ENCODE measurements around the gene AQP1. TPM values are rescaled to one million over a fixed set of nuclear protein-coding genes. Genes with fewer than 3 reads are reported as not detected.

Gene AQP1
- total and polyA plus RNA-seq, 5 donors from 2014 or later: 0.20 TPM; not detected in 4

DNA sequence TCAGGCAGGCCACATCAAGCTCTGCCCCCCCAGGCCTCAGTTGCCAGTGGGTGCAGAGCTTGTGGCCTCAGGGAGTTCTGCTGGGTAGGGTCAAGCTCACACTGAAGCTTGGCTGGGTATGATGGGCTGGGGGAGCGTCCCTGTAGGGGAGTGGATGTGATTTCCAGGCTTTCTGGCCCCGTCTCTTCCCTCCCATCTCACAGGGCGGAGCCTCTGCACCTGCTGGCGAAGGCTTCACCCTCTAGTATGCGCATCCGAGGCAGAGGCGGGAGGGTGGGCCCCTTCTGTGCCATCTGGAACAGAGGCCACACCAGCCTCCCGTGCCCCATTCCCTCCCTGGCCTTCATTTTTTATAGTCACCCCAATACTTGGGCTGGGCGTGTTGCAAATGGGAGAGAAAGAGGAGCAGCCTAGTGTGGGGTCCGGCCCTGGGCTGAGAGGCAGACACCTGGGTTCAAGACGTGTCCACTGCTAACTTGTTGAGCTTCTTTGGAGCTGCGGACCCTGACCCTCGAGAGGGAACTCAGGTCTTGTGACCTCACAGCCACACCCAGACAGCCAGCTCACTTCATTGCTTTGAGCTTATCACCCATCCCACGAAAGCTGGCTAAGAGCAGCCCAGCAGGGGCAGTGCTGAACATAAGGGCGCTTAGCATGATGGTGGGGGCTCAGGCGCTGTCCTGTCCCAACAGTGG, 2.3 kb downstream of the AQP1 start:
- no peaks in the 10 kb centered on the region for H3K27me3 Mint-ChIP-seq
- H3K9me3 ChIP-seq (ENCODE audit: control insufficient read depth in 2 of 2, low read length in 2 of 2): no peaks in the 10 kb centered on the region
- no peak overlapping the region for H3K4me3 ChIP-seq (ENCODE audit: low read depth, low read length)
- DNase-seq (no peak), ATAC-seq (ENCODE audit: low read depth in 2 of 2) (no peak)
- no peak overlapping the region for H3K27ac ChIP-seq (ENCODE audit: insufficient read depth, low read length, poor library complexity, severe bottlenecking)
- H3K27ac Mint-ChIP-seq: no peak overlapping the region
- H3K27me3 ChIP-seq (ENCODE audit: control insufficient read depth, insufficient read depth, low read length): no peaks in the 10 kb centered on the region
- no peaks in the 10 kb centered on the region for H3K4me1 Mint-ChIP-seq
- H3K4me1 ChIP-seq (ENCODE audit: control insufficient read depth, insufficient read depth, low read length, poor library complexity, severe bottlenecking): no peaks in the 10 kb centered on the region
- H3K9me3 Mint-ChIP-seq: no peaks in the 10 kb centered on the region
- no peak overlapping the region for H3K4me3 Mint-ChIP-seq
- H3K36me3 Mint-ChIP-seq: no peaks in the 10 kb centered on the region
- no peaks in the 10 kb centered on the region for H3K36me3 ChIP-seq (ENCODE audit: control insufficient read depth, insufficient read depth, low read length)

DNA sequence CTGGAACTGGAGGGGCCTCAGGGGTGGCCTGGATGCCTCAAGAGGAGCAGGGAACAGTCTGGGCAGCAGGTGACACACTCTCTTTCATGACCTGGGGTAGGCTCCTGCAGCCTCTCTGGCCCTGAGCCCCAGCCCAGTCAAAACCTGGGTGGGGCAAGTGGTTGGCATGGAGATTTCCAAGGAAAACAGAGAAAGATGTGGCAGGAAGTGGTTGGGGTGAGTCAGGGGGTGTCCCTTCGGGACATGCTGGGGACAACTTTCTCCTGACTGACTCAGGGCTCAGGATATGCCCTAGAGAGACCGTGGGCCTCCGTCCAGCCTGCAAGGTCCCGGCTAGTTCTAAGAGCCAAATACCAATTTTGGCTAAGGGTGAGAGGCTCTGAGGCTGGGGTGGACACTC, 2.9 kb downstream of the AQP1 start:
- H3K4me3 ChIP-seq (ENCODE audit: low read depth, low read length): no peak overlapping the region
- no peak overlapping the region for H3K27ac ChIP-seq (ENCODE audit: insufficient read depth, low read length, poor library complexity, severe bottlenecking)
- ATAC-seq (ENCODE audit: low read depth in 2 of 2): no peak
- H3K4me3 Mint-ChIP-seq: no peak overlapping the region
- H3K4me1 ChIP-seq (ENCODE audit: control insufficient read depth, insufficient read depth, low read length, poor library complexity, severe bottlenecking): no peaks in the 10 kb centered on the region
- H3K36me3 Mint-ChIP-seq: no peaks in the 10 kb centered on the region
- no peaks in the 10 kb centered on the region for H3K4me1 Mint-ChIP-seq
- no peaks in the 10 kb centered on the region for H3K36me3 ChIP-seq (ENCODE audit: control insufficient read depth, insufficient read depth, low read length)
- no peak for DNase-seq
- no peak overlapping the region for H3K27ac Mint-ChIP-seq
- H3K27me3 Mint-ChIP-seq: no peaks in the 10 kb centered on the region
- H3K9me3 ChIP-seq (ENCODE audit: control insufficient read depth in 2 of 2, low read length in 2 of 2): no peaks in the 10 kb centered on the region
- H3K9me3 Mint-ChIP-seq: no peaks in the 10 kb centered on the region
- no peaks in the 10 kb centered on the region for H3K27me3 ChIP-seq (ENCODE audit: control insufficient read depth, insufficient read depth, low read length)

DNA sequence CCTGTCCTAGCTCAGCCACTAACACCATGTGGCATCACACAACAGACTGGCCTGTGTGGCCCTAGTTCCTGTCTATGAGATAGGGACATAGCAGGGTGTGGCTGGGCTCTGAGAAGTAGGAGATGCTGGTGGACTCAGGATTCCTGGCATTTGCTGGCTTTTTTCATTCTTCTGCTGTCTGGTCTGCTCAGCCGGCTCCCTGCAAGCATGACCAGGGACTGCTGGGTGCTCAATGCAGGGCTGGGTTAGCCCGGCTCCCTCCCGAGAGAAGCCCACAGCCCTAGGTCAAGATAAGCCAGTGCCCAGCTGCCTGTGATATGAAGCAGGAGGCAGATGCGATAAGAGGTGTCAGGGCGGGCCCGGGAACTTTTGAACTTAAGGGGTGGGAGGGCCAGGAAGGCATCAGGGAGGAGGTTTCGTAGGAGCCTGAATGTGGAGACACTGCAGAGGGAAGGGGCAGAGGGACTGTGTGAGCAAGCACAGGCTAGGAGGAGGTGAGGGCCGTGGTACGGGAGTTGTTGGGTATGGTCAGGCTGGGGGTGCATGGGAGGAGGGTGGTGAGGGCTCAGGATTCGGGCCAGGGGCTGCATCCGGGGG, 3.5 kb downstream of the AQP1 start:
- Histone ChIP-seq H3K9me3 (ENCODE audit: control insufficient read depth in 2 of 2, low read length in 2 of 2) (no peaks in the 10 kb centered on the region), H3K4me1 (ENCODE audit: control insufficient read depth, insufficient read depth, low read length, poor library complexity, severe bottlenecking) (no peaks in the 10 kb centered on the region), H3K36me3 (ENCODE audit: control insufficient read depth, insufficient read depth, low read length) (no peaks in the 10 kb centered on the region), H3K27me3 (ENCODE audit: control insufficient read depth, insufficient read depth, low read length) (no peaks in the 10 kb centered on the region), H3K4me3 (ENCODE audit: low read depth, low read length) (no peak overlapping the region), H3K27ac (ENCODE audit: insufficient read depth, low read length, poor library complexity, severe bottlenecking) (no peak overlapping the region)
- H3K4me3 Mint-ChIP-seq: no peak overlapping the region
- no peaks in the 10 kb centered on the region for H3K4me1 Mint-ChIP-seq
- ATAC-seq (ENCODE audit: low read depth in 2 of 2) (no peak), DNase-seq (no peak)
- no peaks in the 10 kb centered on the region for H3K27me3 Mint-ChIP-seq
- no peaks in the 10 kb centered on the region for H3K9me3 Mint-ChIP-seq
- no peak overlapping the region for H3K27ac Mint-ChIP-seq
- H3K36me3 Mint-ChIP-seq: no peaks in the 10 kb centered on the region

DNA sequence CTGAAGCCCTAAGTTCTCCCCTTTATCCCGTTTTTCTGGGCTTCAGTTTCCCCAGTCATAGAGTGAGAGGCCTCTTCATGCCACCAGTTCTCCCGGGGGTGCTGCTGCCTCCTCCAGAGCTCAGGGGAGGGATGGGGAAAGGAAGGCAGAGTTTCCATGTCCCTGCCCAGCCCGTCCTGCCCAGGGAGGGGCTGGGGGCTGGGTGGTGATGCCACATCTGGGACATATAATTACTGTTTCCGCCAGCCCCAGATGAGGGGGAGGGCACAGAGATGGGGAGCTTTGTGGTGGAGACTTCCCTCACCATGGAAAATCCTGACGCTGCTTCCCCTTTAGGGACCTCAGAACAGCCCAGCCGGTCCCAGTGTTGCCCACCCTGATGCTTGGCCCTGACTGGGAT, 4.1 kb downstream of the AQP1 start:
- Histone ChIP-seq H3K4me3 (ENCODE audit: low read depth, low read length) (no peak overlapping the region), H3K4me1 (ENCODE audit: control insufficient read depth, insufficient read depth, low read length, poor library complexity, severe bottlenecking) (no peaks in the 10 kb centered on the region), H3K36me3 (ENCODE audit: control insufficient read depth, insufficient read depth, low read length) (no peaks in the 10 kb centered on the region), H3K9me3 (ENCODE audit: control insufficient read depth in 2 of 2, low read length in 2 of 2) (no peaks in the 10 kb centered on the region), H3K27me3 (ENCODE audit: control insufficient read depth, insufficient read depth, low read length) (no peaks in the 10 kb centered on the region), H3K27ac (ENCODE audit: insufficient read depth, low read length, poor library complexity, severe bottlenecking) (no peak overlapping the region)
- Mint-ChIP-seq H3K4me3 (no peak overlapping the region), H3K27me3 (no peaks in the 10 kb centered on the region), H3K27ac (no peak overlapping the region), H3K4me1 (no peaks in the 10 kb centered on the region), H3K36me3 (no peaks in the 10 kb centered on the region), H3K9me3 (no peaks in the 10 kb centered on the region)
- DNase-seq (no peak), ATAC-seq (ENCODE audit: low read depth in 2 of 2) (no peak)

DNA sequence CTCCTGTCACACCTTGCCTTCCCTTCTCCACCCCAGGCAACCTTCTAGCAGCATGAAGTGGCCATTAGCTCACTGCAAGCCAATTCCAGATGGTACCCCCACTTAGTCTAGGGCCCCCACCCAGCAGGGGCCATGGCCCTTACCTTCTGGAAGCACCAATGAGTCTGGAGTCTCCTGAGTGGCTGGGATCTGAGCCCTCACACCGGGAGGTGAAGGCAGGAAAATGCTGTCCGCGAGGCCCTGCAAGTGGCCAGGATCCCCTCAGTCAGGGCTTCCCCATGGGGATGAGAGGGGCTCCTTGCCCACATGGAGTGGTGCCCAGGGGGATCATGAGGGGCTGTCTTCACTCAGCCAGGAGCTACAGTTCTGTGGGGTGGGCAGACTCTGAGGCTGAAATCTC, 4.6 kb downstream of the AQP1 start:
- Mint-ChIP-seq H3K4me1 (no peaks in the 10 kb centered on the region), H3K4me3 (no peak overlapping the region), H3K27me3 (no peaks in the 10 kb centered on the region), H3K9me3 (no peaks in the 10 kb centered on the region), H3K27ac (no peak overlapping the region), H3K36me3 (no peaks in the 10 kb centered on the region)
- no peak overlapping the region for H3K4me3 ChIP-seq (ENCODE audit: low read depth, low read length)
- no peaks in the 10 kb centered on the region for H3K36me3 ChIP-seq (ENCODE audit: control insufficient read depth, insufficient read depth, low read length)
- no peaks in the 10 kb centered on the region for H3K27me3 ChIP-seq (ENCODE audit: control insufficient read depth, insufficient read depth, low read length)
- ATAC-seq (ENCODE audit: low read depth in 2 of 2): no peak
- no peak for DNase-seq
- no peaks in the 10 kb centered on the region for H3K4me1 ChIP-seq (ENCODE audit: control insufficient read depth, insufficient read depth, low read length, poor library complexity, severe bottlenecking)
- no peak overlapping the region for H3K27ac ChIP-seq (ENCODE audit: insufficient read depth, low read length, poor library complexity, severe bottlenecking)
- no peaks in the 10 kb centered on the region for H3K9me3 ChIP-seq (ENCODE audit: control insufficient read depth in 2 of 2, low read length in 2 of 2)

DNA sequence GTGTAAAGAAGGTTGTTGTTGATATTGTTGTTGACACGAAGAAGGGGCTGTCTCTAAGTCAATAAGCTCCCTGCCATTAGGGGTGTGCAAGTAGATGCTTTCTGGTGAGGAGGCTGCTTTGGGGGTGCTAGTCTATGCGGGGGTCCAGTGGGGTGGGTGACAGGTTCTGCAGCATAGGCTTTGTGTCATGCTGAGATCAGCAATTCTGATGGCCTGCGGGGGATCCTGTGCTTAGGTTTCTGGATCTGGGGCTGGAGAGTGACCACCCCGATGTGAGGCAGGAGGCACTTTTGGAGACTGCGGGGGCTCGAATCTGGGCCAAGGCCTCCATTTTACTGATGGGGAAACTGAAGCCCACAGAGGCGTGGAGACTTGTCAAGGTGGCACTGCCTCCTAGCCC, 5.1 kb downstream of the AQP1 start:
- H3K9me3 ChIP-seq (ENCODE audit: control insufficient read depth in 2 of 2, low read length in 2 of 2): no peaks in the 10 kb centered on the region
- Mint-ChIP-seq H3K4me3 (no peak overlapping the region), H3K4me1 (no peaks in the 10 kb centered on the region), H3K27me3 (no peaks in the 10 kb centered on the region), H3K36me3 (no peaks in the 10 kb centered on the region), H3K27ac (no peak overlapping the region), H3K9me3 (no peaks in the 10 kb centered on the region)
- DNase-seq: no peak
- no peak overlapping the region for H3K4me3 ChIP-seq (ENCODE audit: low read depth, low read length)
- no peaks in the 10 kb centered on the region for H3K36me3 ChIP-seq (ENCODE audit: control insufficient read depth, insufficient read depth, low read length)
- H3K27me3 ChIP-seq (ENCODE audit: control insufficient read depth, insufficient read depth, low read length): no peaks in the 10 kb centered on the region
- ATAC-seq (ENCODE audit: low read depth in 2 of 2): no peak
- no peak overlapping the region for H3K27ac ChIP-seq (ENCODE audit: insufficient read depth, low read length, poor library complexity, severe bottlenecking)
- no peaks in the 10 kb centered on the region for H3K4me1 ChIP-seq (ENCODE audit: control insufficient read depth, insufficient read depth, low read length, poor library complexity, severe bottlenecking)

DNA sequence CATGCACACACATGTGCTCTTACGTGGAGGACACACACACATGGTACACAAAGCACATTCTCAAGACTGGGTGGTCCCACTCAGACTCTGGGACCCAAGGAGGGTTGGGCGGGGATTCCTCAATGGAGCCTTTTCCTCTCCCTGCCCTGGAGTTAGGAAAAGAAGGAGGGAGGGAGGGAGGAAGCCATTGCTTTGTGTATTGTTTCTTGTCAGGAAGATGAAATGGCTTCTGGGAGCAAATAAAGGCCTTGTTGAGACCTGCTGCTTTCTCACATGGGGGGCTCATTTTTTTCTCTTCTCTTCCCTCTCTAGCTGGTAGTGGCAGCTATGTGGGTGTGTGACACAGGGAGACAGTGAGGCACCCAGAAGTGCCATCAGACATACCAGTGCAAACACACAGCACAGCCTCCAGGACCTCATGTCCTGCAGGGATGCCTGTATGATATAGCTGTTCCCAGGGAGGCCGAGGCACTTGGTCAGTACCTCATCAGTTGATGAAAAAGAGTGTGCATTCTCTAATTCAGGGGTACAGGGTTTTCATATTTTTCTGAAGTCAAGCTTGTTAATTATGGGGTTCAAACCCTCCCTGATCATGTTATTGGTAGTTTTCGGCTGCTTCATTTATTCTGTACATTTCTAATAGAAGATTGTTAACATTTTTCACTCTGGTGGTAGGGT, 5.7 kb downstream of the AQP1 start:
- Mint-ChIP-seq H3K4me1 (no peaks in the 10 kb centered on the region), H3K27ac (no peak overlapping the region), H3K4me3 (no peak overlapping the region), H3K36me3 (no peaks in the 10 kb centered on the region), H3K9me3 (no peaks in the 10 kb centered on the region), H3K27me3 (no peaks in the 10 kb centered on the region)
- H3K27ac ChIP-seq (ENCODE audit: insufficient read depth, low read length, poor library complexity, severe bottlenecking): no peak overlapping the region
- H3K27me3 ChIP-seq (ENCODE audit: control insufficient read depth, insufficient read depth, low read length): no peaks in the 10 kb centered on the region
- no peak overlapping the region for H3K4me3 ChIP-seq (ENCODE audit: low read depth, low read length)
- H3K9me3 ChIP-seq (ENCODE audit: control insufficient read depth in 2 of 2, low read length in 2 of 2): no peaks in the 10 kb centered on the region
- DNase-seq: no peak
- no peak for ATAC-seq (ENCODE audit: low read depth in 2 of 2)
- no peaks in the 10 kb centered on the region for H3K36me3 ChIP-seq (ENCODE audit: control insufficient read depth, insufficient read depth, low read length)
- no peaks in the 10 kb centered on the region for H3K4me1 ChIP-seq (ENCODE audit: control insufficient read depth, insufficient read depth, low read length, poor library complexity, severe bottlenecking)

DNA sequence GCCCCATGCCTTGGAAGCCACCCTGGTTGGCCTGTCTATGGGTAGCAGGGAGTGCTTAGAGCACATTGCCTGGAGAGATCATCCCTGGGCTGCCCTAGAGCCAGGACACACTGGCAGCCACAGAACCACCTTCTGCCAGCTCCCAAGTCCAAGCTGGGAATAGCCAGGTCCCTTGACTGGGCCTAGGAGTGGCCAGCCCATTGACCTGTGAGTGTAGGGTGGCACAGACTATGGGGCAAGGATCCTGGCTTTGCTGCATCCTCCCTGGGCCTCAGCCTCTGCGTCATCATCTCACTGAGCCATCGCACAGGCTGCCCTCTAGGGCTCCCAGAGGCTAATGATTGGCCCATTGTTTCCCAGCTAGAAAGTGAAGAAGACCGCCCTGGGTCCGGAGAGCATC, 7.0 kb downstream of the AQP1 start:
- Histone ChIP-seq H3K9me3 (ENCODE audit: control insufficient read depth in 2 of 2, low read length in 2 of 2) (no peaks in the 10 kb centered on the region), H3K27ac (ENCODE audit: insufficient read depth, low read length, poor library complexity, severe bottlenecking) (no peak overlapping the region), H3K4me3 (ENCODE audit: low read depth, low read length) (no peak overlapping the region), H3K36me3 (ENCODE audit: control insufficient read depth, insufficient read depth, low read length) (no peaks in the 10 kb centered on the region), H3K27me3 (ENCODE audit: control insufficient read depth, insufficient read depth, low read length) (no peaks in the 10 kb centered on the region), H3K4me1 (ENCODE audit: control insufficient read depth, insufficient read depth, low read length, poor library complexity, severe bottlenecking) (no peaks in the 10 kb centered on the region)
- ATAC-seq (ENCODE audit: low read depth in 2 of 2) (no peak), DNase-seq (no peak)
- Mint-ChIP-seq H3K27me3 (no peaks in the 10 kb centered on the region), H3K4me1 (no peaks in the 10 kb centered on the region), H3K4me3 (no peak overlapping the region), H3K36me3 (no peaks in the 10 kb centered on the region), H3K9me3 (no peaks in the 10 kb centered on the region), H3K27ac (no peak overlapping the region)

Measured in CD4-positive, CD25-positive, alpha-beta regulatory T cell (primary cell).